Thoracic aorta (tissue), 2 donors: ENCODE results near the gene INSYN2B. TPM values are rescaled to one million over a fixed set of nuclear protein-coding genes. Genes with fewer than 3 reads are reported as not detected.

Experiments
- ATAC-seq: fragments of 150-250 bp; one replicate; pipeline ENCODE4 v1.8.0; 2017; ENCODE audit warnings: low read depth; ENCODE audit not compliant: insufficient number of reproducible peaks, low FRiP score
- DNase-seq: peaks from one replicate; pipeline ENCODE4 v3.0.0-alpha.2; 2020; ENCODE audit warnings: low spot score
- H3K27ac ChIP-seq, 2 donors: fragments of 200-600 bp; sonication (generic); 1 replicate in 1 of 2; 2 replicates in 1 of 2; pipeline ENCODE4 v1.5.1; 2016; ENCODE audit warnings: mild to moderate bottlenecking in 2 of 2, moderate library complexity in 2 of 2
- H3K27me3 ChIP-seq: fragments of 200-600 bp; sonication (generic); replicated peaks from 2 replicates; pipeline ENCODE4 v1.6.0; 2016; ENCODE audit warnings: mild to moderate bottlenecking; ENCODE audit not compliant: insufficient read depth
- H3K36me3 ChIP-seq: fragments of 200-600 bp; sonication (generic); one replicate; pipeline ENCODE4 v1.5.1; 2016
- H3K4me1 ChIP-seq, 2 donors: fragments of 200-600 bp; sonication (generic); 1 replicate in 1 of 2; 2 replicates in 1 of 2; pipeline versions ENCODE4 v1.5.1 to v1.6.0; 2016; ENCODE audit warnings: low read depth in 2 of 2, mild to moderate bottlenecking in 1 of 2; ENCODE audit not compliant: control insufficient read depth in 1 of 2
- H3K4me3 ChIP-seq: fragments of 200-600 bp; sonication (generic); 2 replicates; pipeline ENCODE4 v1.5.1; 2016; ENCODE audit warnings: mild to moderate bottlenecking
- H3K9me3 ChIP-seq: fragments of 200-600 bp; sonication (generic); 2 replicates; pipeline ENCODE4 v1.5.1; 2016
- CTCF ChIP-seq: fragments of 200-600 bp; sonication (generic); IDR thresholded peaks from one replicate; pipeline ENCODE4 v1.5.1; 2019; ENCODE audit warnings: antibody characterized with exemption
- total RNA-seq, 2 donors: library from RNA; depleted of rRNA; stranded (reverse); fragments of >200 nt; gene quantifications; one replicate each; pipeline versions ENCODE4 v1.1.0 to v1.2.3, GENCODE V29; 2016

The INSYN2B gene
- total RNA-seq, 2 donors from 2014 or later, result 1.1 TPM; not detected in 1

GRCh38 chr5:169911448-169912212, 68.7 kb downstream of the INSYN2B start:
- H3K36me3 ChIP-seq, result no peaks in the 10 kb centered on the region
- no peak overlapping the region for H3K4me3 ChIP-seq
- H3K27ac ChIP-seq, result no peak overlapping the region
- H3K9me3 ChIP-seq, result no peaks in the 10 kb centered on the region
- DNase-seq, result no peak
- H3K4me1 ChIP-seq, result no peaks in the 10 kb centered on the region
- H3K27me3 ChIP-seq, result no peaks in the 10 kb centered on the region
- no peak for TF ChIP-seq CTCF
- no peak for ATAC-seq

- H3K4me3 ChIP-seq, result no peak overlapping the region
- H3K27ac ChIP-seq, result no peak overlapping the region
- no peaks in the 10 kb centered on the region for H3K9me3 ChIP-seq
- DNase-seq, result no peak
- no peak for ATAC-seq
- TF ChIP-seq CTCF, result no peak
- H3K4me1 ChIP-seq, result no peaks in the 10 kb centered on the region
- H3K27me3 ChIP-seq, result no peaks in the 10 kb centered on the region
- no peaks in the 10 kb centered on the region for H3K36me3 ChIP-seq
Observed at GRCh38 chr5:169910393-169910792, 69.9 kb downstream of the INSYN2B start.

- H3K27ac ChIP-seq, result no peak overlapping the region
- no peaks in the 10 kb centered on the region for H3K27me3 ChIP-seq
- TF ChIP-seq CTCF, result no peak
- H3K36me3 ChIP-seq, result no peaks in the 10 kb centered on the region
- H3K4me3 ChIP-seq, result no peak overlapping the region
- DNase-seq (no peak), ATAC-seq (no peak)
- H3K9me3 ChIP-seq, result no peaks in the 10 kb centered on the region
- H3K4me1 ChIP-seq, result no peaks in the 10 kb centered on the region
Observed at GRCh38 chr5:169909945-169910344, 70.3 kb downstream of the INSYN2B start.

- ATAC-seq (no peak), DNase-seq (no peak)
- TF ChIP-seq CTCF, result no peak
- H3K4me3 ChIP-seq, result no peak overlapping the region
- no peaks in the 10 kb centered on the region for H3K9me3 ChIP-seq
- H3K36me3 ChIP-seq, result no peaks in the 10 kb centered on the region
- H3K27ac ChIP-seq, result no peak overlapping the region
- H3K27me3 ChIP-seq, result no peaks in the 10 kb centered on the region
- no peaks in the 10 kb centered on the region for H3K4me1 ChIP-seq
Observed at GRCh38 chr5:169908864-169909263, 71.4 kb downstream of the INSYN2B start.

- no peaks in the 10 kb centered on the region for H3K27me3 ChIP-seq
- no peak for TF ChIP-seq CTCF
- DNase-seq (no peak), ATAC-seq (no peak)
- no peak overlapping the region for H3K27ac ChIP-seq
- no peaks in the 10 kb centered on the region for H3K4me1 ChIP-seq
- H3K36me3 ChIP-seq, result no peaks in the 10 kb centered on the region
- H3K4me3 ChIP-seq, result no peak overlapping the region
- H3K9me3 ChIP-seq, result no peaks in the 10 kb centered on the region
Observed at GRCh38 chr5:169906745-169907649, 73.3 kb downstream of the INSYN2B start.
